Natural killer cell (primary cell): Measurements from ENCODE around the gene SUN5. TPM values are rescaled to one million over a fixed set of nuclear protein-coding genes. Genes with fewer than 3 reads are reported as not detected.
A peak's percentile ranks its signal among the peaks of the same experiment; 100 is the strongest.

ENCODE experiments used
- ATAC-seq, 3 donors: fragments of 150-1000 bp in 2 of 3; fragments of 200-7000 bp in 1 of 3; cut with Tn5 transposase; 1 replicate in 1 of 3; 2 replicates in 2 of 3; pipeline ENCODE4 v1.10.0; 2021; ENCODE audit warnings: mild to moderate bottlenecking in 2 of 3, moderate library complexity in 2 of 3
- DNase-seq, 2 donors: peaks; one replicate each; pipeline versions ENCODE4 v3.0.0 to v3.0.0-alpha.2; 2013 to 2021; ENCODE audit warnings: mixed read lengths in 1 of 2
- H3K27ac ChIP-seq: one replicate; pipeline ENCODE4 v1.5.1; 2013; ENCODE audit warnings: mild to moderate bottlenecking, low read length
- H3K27me3 ChIP-seq: one replicate; pipeline ENCODE4 v1.6.1; 2013; ENCODE audit warnings: low read length; ENCODE audit not compliant: control insufficient read depth, insufficient read depth
- H3K36me3 ChIP-seq: one replicate; pipeline ENCODE4 v1.6.1; 2013; ENCODE audit warnings: low read length; ENCODE audit not compliant: control insufficient read depth, insufficient read depth
- H3K4me1 ChIP-seq: one replicate; pipeline ENCODE4 v1.6.1; 2013; ENCODE audit warnings: low read length; ENCODE audit not compliant: control insufficient read depth, insufficient read depth
- H3K4me3 ChIP-seq: one replicate; pipeline ENCODE4 v1.5.1; 2013; ENCODE audit warnings: low read length
- H3K9me3 ChIP-seq: one replicate; pipeline ENCODE4 v1.6.1; 2013; ENCODE audit warnings: low read length; ENCODE audit not compliant: control insufficient read depth, insufficient read depth
- H3K27ac Mint-ChIP-seq, 2 donors: one replicate each; pipeline ENCODE4 v1.8.0; 2022; ENCODE audit warnings: mild to moderate bottlenecking in 2 of 2, mixed read lengths in 2 of 2, moderate library complexity in 1 of 2
- H3K27me3 Mint-ChIP-seq, 2 donors: one replicate each; pipeline ENCODE4 v1.8.0; 2022; ENCODE audit warnings: low read depth in 2 of 2, mixed read lengths in 2 of 2
- H3K36me3 Mint-ChIP-seq: one replicate; pipeline ENCODE4 v1.8.0; 2022; ENCODE audit warnings: mixed read lengths
- H3K4me1 Mint-ChIP-seq, 2 donors: one replicate each; pipeline ENCODE4 v1.8.0; 2022; ENCODE audit warnings: mixed read lengths in 2 of 2
- H3K4me3 Mint-ChIP-seq: one replicate; pipeline ENCODE4 v1.8.0; 2022; ENCODE audit warnings: mild to moderate bottlenecking, moderate library complexity, mixed read lengths
- H3K9me3 Mint-ChIP-seq, 2 donors: one replicate each; pipeline ENCODE4 v1.8.0; 2022; ENCODE audit warnings: mixed read lengths in 2 of 2
- WGBS: methylation state at CpG from one replicate; pipeline ENCODE4 v1.1.7; 2013; ENCODE audit warnings: missing lambda C conversion rate; ENCODE audit not compliant: insufficient coverage; 5-methylcytosine and 5-hydroxymethylcytosine counted together
- intact Hi-C: fragments of 100-400 bp; cut with micrococcal nuclease; formaldehyde crosslinking; loops from one replicate; pipeline ENCODE4 v1.14.2; 2022
- total RNA-seq, 4 donors: library from RNA; stranded (reverse); fragments of 120-200 nt in 1 of 4; gene quantifications; one replicate each; pipeline versions ENCODE4 v1.2.3 to v1.2.4, GENCODE V29; 2013 to 2022
- TF ChIP-seq, protein P1 (sequence below): fragments of 200-600 bp; IDR thresholded peaks from one replicate; pipeline ENCODE4 v1.8.0; 2022; ENCODE audit warnings: antibody characterized with exemption

The SUN5 gene
- total RNA-seq, 3 donors from 2014 or later (not counting 1 experiment from before 2014, with no cell fraction given) = not detected

GRCh38 chr20:32972181-32973076 is 31.8 kb downstream of the SUN5 start:
- TF ChIP-seq, protein P1, sequence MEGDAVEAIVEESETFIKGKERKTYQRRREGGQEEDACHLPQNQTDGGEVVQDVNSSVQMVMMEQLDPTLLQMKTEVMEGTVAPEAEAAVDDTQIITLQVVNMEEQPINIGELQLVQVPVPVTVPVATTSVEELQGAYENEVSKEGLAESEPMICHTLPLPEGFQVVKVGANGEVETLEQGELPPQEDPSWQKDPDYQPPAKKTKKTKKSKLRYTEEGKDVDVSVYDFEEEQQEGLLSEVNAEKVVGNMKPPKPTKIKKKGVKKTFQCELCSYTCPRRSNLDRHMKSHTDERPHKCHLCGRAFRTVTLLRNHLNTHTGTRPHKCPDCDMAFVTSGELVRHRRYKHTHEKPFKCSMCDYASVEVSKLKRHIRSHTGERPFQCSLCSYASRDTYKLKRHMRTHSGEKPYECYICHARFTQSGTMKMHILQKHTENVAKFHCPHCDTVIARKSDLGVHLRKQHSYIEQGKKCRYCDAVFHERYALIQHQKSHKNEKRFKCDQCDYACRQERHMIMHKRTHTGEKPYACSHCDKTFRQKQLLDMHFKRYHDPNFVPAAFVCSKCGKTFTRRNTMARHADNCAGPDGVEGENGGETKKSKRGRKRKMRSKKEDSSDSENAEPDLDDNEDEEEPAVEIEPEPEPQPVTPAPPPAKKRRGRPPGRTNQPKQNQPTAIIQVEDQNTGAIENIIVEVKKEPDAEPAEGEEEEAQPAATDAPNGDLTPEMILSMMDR = no peak
- 54% methylated on average over 13 of the region's 13 CpGs for WGBS
- DNase-seq (peak; percentile 56 to 96), ATAC-seq (peak; percentile 80 to 90 (median 87))
- no peaks in the 10 kb centered on the region for H3K27me3 Mint-ChIP-seq
- peaks cover 0 to 2% of the 10 kb centered on the region in 2 donors for H3K9me3 Mint-ChIP-seq
- H3K4me3 ChIP-seq = no peak overlapping the region
- H3K4me1 Mint-ChIP-seq = peaks cover 10 to 17% of the 10 kb centered on the region in 2 donors
- intact Hi-C loops = no loop called here
- no peaks in the 10 kb centered on the region for H3K36me3 ChIP-seq
- peaks cover 58% of the 10 kb centered on the region for H3K4me1 ChIP-seq
- H3K27me3 ChIP-seq = no peaks in the 10 kb centered on the region
- H3K27ac ChIP-seq = peak overlapping the region; percentile 94
- peaks cover 11% of the 10 kb centered on the region for H3K9me3 ChIP-seq
- H3K36me3 Mint-ChIP-seq = no peaks in the 10 kb centered on the region
- H3K27ac Mint-ChIP-seq = no peak overlapping the region
- no peak overlapping the region for H3K4me3 Mint-ChIP-seq

DNA sequence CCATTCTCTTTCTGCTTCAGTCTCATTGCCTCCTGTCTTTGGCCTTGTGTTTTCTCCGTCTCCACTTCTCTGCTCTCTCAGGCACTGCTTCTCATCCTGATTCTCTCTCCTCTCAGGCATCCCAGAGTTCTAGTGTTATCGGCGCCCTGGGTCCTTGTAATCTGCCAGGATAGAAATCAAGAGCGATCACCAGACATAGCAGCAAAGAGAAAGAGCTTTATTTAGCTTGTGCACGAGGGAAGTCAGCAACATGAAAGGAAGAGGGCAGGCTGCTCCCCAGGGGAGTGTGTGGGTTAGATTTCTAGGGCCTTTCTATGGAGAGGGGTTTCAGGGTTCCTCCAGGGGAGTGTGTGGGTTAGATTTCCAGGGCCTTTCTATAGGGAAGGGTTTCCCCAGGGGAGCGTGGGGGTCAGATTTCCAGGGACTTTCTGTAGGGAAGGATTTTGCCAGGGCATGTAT is 32.5 kb downstream of the SUN5 start:
- H3K4me1 Mint-ChIP-seq = peaks cover 17 to 24% of the 10 kb centered on the region in 2 donors
- peaks cover 7% of the 10 kb centered on the region for H3K9me3 ChIP-seq
- H3K27ac ChIP-seq = peak overlapping the region; percentile 94
- TF ChIP-seq, protein P1 = no peak
- whole genome bisulfite sequencing = 28% methylated on average over 6 of the region's 6 CpGs
- no peaks in the 10 kb centered on the region for H3K27me3 ChIP-seq
- H3K4me1 ChIP-seq = peaks cover 65% of the 10 kb centered on the region
- H3K4me3 Mint-ChIP-seq = no peak overlapping the region
- intact Hi-C loops = no loop called here
- no peak overlapping the region for H3K27ac Mint-ChIP-seq
- peak in 1 of 3 donors; percentile 5 for ATAC-seq
- no peak overlapping the region for H3K4me3 ChIP-seq
- no peaks in the 10 kb centered on the region for H3K36me3 Mint-ChIP-seq
- no peaks in the 10 kb centered on the region for H3K27me3 Mint-ChIP-seq
- peak in 1 of 2 donors; percentile 70 for DNase-seq
- peaks cover 0 to 2% of the 10 kb centered on the region in 2 donors for H3K9me3 Mint-ChIP-seq
- H3K36me3 ChIP-seq = no peaks in the 10 kb centered on the region

GRCh38 chr20:32970973-32971300 is 33.3 kb downstream of the SUN5 start:
- H3K4me3 Mint-ChIP-seq = no peak overlapping the region
- no peak for DNase-seq
- intact Hi-C loops = no loop called here

More at GRCh38 chr20:32970973-32971300, 33.3 kb downstream of the SUN5 start:
- peaks cover 25 to 27% of the 10 kb centered on the region in 2 donors for H3K4me1 Mint-ChIP-seq
- ATAC-seq = no peak
- H3K27ac Mint-ChIP-seq = no peak overlapping the region
- Histone ChIP-seq H3K9me3 (no peaks in the 10 kb centered on the region), H3K4me3 (no peak overlapping the region), H3K4me1 (peaks cover 73% of the 10 kb centered on the region), H3K27ac (peak overlapping the region; percentile 94), H3K27me3 (no peaks in the 10 kb centered on the region), H3K36me3 (no peaks in the 10 kb centered on the region)
- 85% methylated on average over 2 of the region's 2 CpGs for WGBS
- TF ChIP-seq, protein P1 = no peak
- no peaks in the 10 kb centered on the region for H3K9me3 Mint-ChIP-seq
- H3K36me3 Mint-ChIP-seq = no peaks in the 10 kb centered on the region
- no peaks in the 10 kb centered on the region for H3K27me3 Mint-ChIP-seq
